K562 (cell line): ENCODE measurements around the gene OR6C76. TPM values are rescaled to one million over a fixed set of nuclear protein-coding genes. Genes with fewer than 3 reads are reported as not detected.
"Not testable (repeated sequence)": the region's sequence is repeated elsewhere in the genome, so short reads cannot be mapped to it uniquely, and the experiment has no call there.

ENCODE experiments used
- ATAC-seq: fragments of 200-7000 bp; cut with Tn5 transposase; 3 replicates; pipeline ENCODE4 v1.9.1; 2020; ENCODE audit warnings: moderate library complexity
- BruUV-seq: library from RNA; stranded (reverse); fragments of 400-500 nt; replicated peaks from 2 replicates; lab custom pipeline; 2021; lab: Mats Ljungman, UMichigan
- CTCF ChIA-PET: fragments of 300-600 bp; formaldehyde crosslinking; extraction: SDS; loops from one replicate; lab custom pipeline; 2021; ENCODE audit warnings: low intra/inter-chr PET ratio; lab: Yijun Ruan, JAX
- POLR2A ChIA-PET: fragments of 300-600, 350-650 bp; sonication (Branson Sonifier 250); formaldehyde crosslinking; extraction: SDS; loops from one replicate; lab custom pipeline; 2021; ENCODE audit warnings: antibody characterized with exemption, inconsistent platforms; lab: Yijun Ruan, JAX
- DNase-seq, 4 experiments: peaks; one replicate each; pipeline versions ENCODE4 v3.0.0 to v3.0.0-alpha.2; 2011 to 2018; ENCODE audit warnings: low spot score in 3 of 4, mixed read lengths in 3 of 4; ENCODE audit errors: extremely low read depth in 1 of 4
- FAIRE-seq: peaks from 2 replicates; lab custom pipeline; 2011; peaks lifted over from hg19 to GRCh38; lab: Jason Lieb, UNC
- H2AFZ ChIP-seq: 2 replicates; pipeline ENCODE4 v1.6.0; 2011; ENCODE audit warnings: low read depth, low read length, control low read depth, inconsistent platforms
- H3K27ac ChIP-seq: fragments of 200-600 bp; 3 replicates; pipeline ENCODE4 v1.8.0; 2011; ENCODE audit warnings: low read depth, mild to moderate bottlenecking, control low read depth, inconsistent platforms, low read length, moderate library complexity, mixed read lengths; ENCODE audit errors: extremely low read depth
- H3K27me3 ChIP-seq, 2 experiments: fragments of 300-600 bp in 1 of 2; 2 replicates in 1 of 2; 3 replicates in 1 of 2; pipeline versions ENCODE4 v1.6.0 to v1.8.0; 2011; ENCODE audit warnings: inconsistent platforms in 2 of 2, low read length in 2 of 2, mild to moderate bottlenecking in 1 of 2, mixed read lengths in 1 of 2, moderate library complexity in 1 of 2; ENCODE audit not compliant: control insufficient read depth in 2 of 2, insufficient read depth in 2 of 2
- H3K36me3 ChIP-seq: fragments of 300-600 bp; 3 replicates; pipeline ENCODE4 v1.8.0; 2011; ENCODE audit warnings: mild to moderate bottlenecking, low read length, inconsistent platforms; ENCODE audit not compliant: control insufficient read depth, insufficient read depth
- H3K4me1 ChIP-seq, 2 experiments: fragments of 200-600 bp in 1 of 2; replicated peaks in 1 of 2; 2 replicates in 1 of 2; 3 replicates in 1 of 2; pipeline versions ENCODE4 v1.5.1 to v1.8.0; 2011; ENCODE audit warnings: inconsistent platforms in 2 of 2, low read length in 2 of 2, mild to moderate bottlenecking in 1 of 2, mixed read lengths in 1 of 2, moderate library complexity in 1 of 2; ENCODE audit not compliant: control insufficient read depth in 2 of 2, insufficient read depth in 2 of 2
- H3K4me2 ChIP-seq: 2 replicates; pipeline ENCODE4 v1.6.1; 2011; ENCODE audit warnings: low read length, control low read depth, inconsistent platforms, mixed read lengths; ENCODE audit not compliant: insufficient read depth
- H3K4me3 ChIP-seq: fragments of 200-600 bp; sonication (generic), shearing (Covaris generic); 2 replicates; pipeline ENCODE4 v1.5.1; 2016; ENCODE audit warnings: control low read depth, inconsistent platforms
- H3K79me2 ChIP-seq: fragments of 200-600 bp; 3 replicates; pipeline ENCODE4 v1.8.0; 2011; ENCODE audit warnings: low read length, inconsistent platforms; ENCODE audit not compliant: control insufficient read depth, insufficient read depth
- H3K9ac ChIP-seq, 2 experiments: 2 replicates each; pipeline versions ENCODE4 v1.6.0 to v1.6.1; 2011; ENCODE audit warnings: low read depth in 2 of 2, low read length in 2 of 2, control low read depth in 1 of 2, inconsistent platforms in 1 of 2, mild to moderate bottlenecking in 1 of 2, mixed read lengths in 1 of 2; ENCODE audit not compliant: insufficient read depth in 1 of 2
- H3K9me1 ChIP-seq: one replicate; pipeline ENCODE4 v1.6.0; 2011; ENCODE audit warnings: inconsistent platforms, mild to moderate bottlenecking, low read length, moderate library complexity; ENCODE audit not compliant: control insufficient read depth, insufficient read depth
- H3K9me3 ChIP-seq: replicated peaks from 2 replicates; pipeline ENCODE4 v1.5.1; 2011; ENCODE audit warnings: low read depth, low read length, inconsistent platforms; ENCODE audit not compliant: control insufficient read depth, insufficient read depth
- H4K20me1 ChIP-seq: replicated peaks from 2 replicates; pipeline ENCODE4 v1.6.1; 2011; ENCODE audit warnings: low read length, inconsistent platforms, mixed read lengths; ENCODE audit not compliant: control insufficient read depth, insufficient read depth
- HDAC3 ChIP-seq: fragments of 450-650 bp; IDR thresholded peaks from 2 replicates; pipeline ENCODE4 v1.6.1; 2018; ENCODE audit warnings: borderline replicate concordance, mild to moderate bottlenecking, moderate library complexity; ENCODE audit not compliant: partially characterized antibody
- MAZ ChIP-seq, 2 experiments: fragments of 450-650 bp in 1 of 2; sonication (generic) in 1 of 2; formaldehyde crosslinking; IDR thresholded peaks in 1 of 2; conservative IDR thresholded peaks in 1 of 2; 2 replicates each; pipeline versions ENCODE4 v1.4.0 to v1.5.0; 2020; ENCODE audit warnings: mild to moderate bottlenecking in 1 of 2, missing genetic modification reagents in 1 of 2
- PHF20 ChIP-seq: fragments of 450-650 bp; IDR thresholded peaks from 2 replicates; pipeline ENCODE4 v1.6.1; 2018; ENCODE audit not compliant: partially characterized antibody
- ZNF316 ChIP-seq: fragments of 450-650 bp; IDR thresholded peaks from 2 replicates; pipeline ENCODE4 v1.6.1; 2016
- WGBS: fragments of 100-300 bp; shearing (Covaris generic); methylation state at CpG from one replicate; pipeline ENCODE4 v1.1.6; 2016; ENCODE audit warnings: low coverage, mixed read lengths; ENCODE audit not compliant: insufficient coverage; ENCODE audit errors: missing lambda C conversion rate; 5-methylcytosine and 5-hydroxymethylcytosine counted together
- in situ Hi-C: fragments of 300-500 bp; cut with MboI; formaldehyde crosslinking; loops from 4 replicates; pipeline ENCODE4 v1.15.0; 2018; ENCODE audit warnings: inconsistent platforms, mixed read lengths
- intact Hi-C: fragments of 100-400 bp; cut with micrococcal nuclease; formaldehyde crosslinking; loops from 2 replicates; pipeline ENCODE4 v1.14.2; 2022
- polyA plus RNA-seq, 8 experiments: library from polyadenylated mRNA; depleted of rRNA in 4 of 8; stranded (reverse) in 5 of 8; unstranded in 3 of 8; fragments of >200 nt; fragmentation: Nextera tagmentation in 2 of 8; fragmentation: Illumina TruSeq in 1 of 8; extraction: Ambion mirVana in 2 of 8; extraction: Trizol in 1 of 8; gene quantifications; 2 replicates each; pipeline versions ENCODE4 v1.2.1 to v1.2.3, GENCODE V29; 2011 to 2014; ENCODE audit warnings: inconsistent platforms in 1 of 8, missing spikeins in 1 of 8
- total RNA-seq, 7 experiments: library from RNA; depleted of rRNA in 6 of 7; stranded (reverse); fragments of >200 nt in 6 of 7; fragmentation: Illumina TruSeq in 2 of 7; extraction: Trizol in 2 of 7; gene quantifications; 2 replicates each; pipeline versions ENCODE4 v1.2.1 to v1.2.3, GENCODE V29; 2011 to 2021; ENCODE audit warnings: low replicate concordance in 1 of 7
- TF ChIP-seq, protein P1 (sequence below): fragments of 200-800 bp; sonication (Bioruptor generic); IDR thresholded peaks from 2 replicates; pipeline ENCODE4 v1.6.1; 2017; ENCODE audit warnings: missing genetic modification characterization, missing compliant biosample characterization

The OR6C76 gene
- total and polyA plus RNA-seq, 9 of the 15 experiments (the other 6 are each of a cell fraction or from before 2014, with no cell fraction given), result not detected

DNA sequence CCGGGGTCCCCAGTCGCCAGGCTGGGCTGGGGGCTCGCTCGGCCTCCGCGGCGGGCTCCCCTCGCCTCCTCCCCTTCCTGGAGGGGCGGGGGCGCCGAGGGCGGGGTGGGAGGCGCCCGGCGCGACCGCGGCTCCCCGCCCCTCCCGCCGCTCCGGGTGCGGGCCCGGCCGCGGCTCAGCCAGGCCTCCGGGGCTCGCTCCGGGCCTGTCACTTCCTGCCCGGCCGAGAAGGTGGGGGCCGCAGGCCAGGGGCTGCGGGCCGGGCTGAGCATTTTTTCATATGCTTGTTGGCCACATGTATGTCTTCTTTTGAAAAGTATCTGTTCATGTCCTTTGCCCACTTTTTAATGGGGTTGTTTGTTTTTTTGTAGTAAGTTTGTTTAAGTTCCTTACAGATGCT lies 11.2 kb upstream of the OR6C76 start:
- in situ Hi-C loops, H3K4me1 ChIP-seq, H3K36me3 ChIP-seq, H3K9ac ChIP-seq, CTCF ChIA-PET, H4K20me1 ChIP-seq, H3K9me3 ChIP-seq, H3K27ac ChIP-seq, H3K9me1 ChIP-seq, H3K79me2 ChIP-seq, DNase-seq, POLR2A ChIA-PET, BruUV-seq, H3K27me3 ChIP-seq, H3K4me3 ChIP-seq, H3K4me2 ChIP-seq, intact Hi-C loops, FAIRE-seq: not testable (repeated sequence)
- H2AFZ ChIP-seq, result peak overlapping the region; percentile 52; the same call in 1 of the 2 replicates
- peak; percentile 71 for ATAC-seq
- TF ChIP-seq, protein P1, sequence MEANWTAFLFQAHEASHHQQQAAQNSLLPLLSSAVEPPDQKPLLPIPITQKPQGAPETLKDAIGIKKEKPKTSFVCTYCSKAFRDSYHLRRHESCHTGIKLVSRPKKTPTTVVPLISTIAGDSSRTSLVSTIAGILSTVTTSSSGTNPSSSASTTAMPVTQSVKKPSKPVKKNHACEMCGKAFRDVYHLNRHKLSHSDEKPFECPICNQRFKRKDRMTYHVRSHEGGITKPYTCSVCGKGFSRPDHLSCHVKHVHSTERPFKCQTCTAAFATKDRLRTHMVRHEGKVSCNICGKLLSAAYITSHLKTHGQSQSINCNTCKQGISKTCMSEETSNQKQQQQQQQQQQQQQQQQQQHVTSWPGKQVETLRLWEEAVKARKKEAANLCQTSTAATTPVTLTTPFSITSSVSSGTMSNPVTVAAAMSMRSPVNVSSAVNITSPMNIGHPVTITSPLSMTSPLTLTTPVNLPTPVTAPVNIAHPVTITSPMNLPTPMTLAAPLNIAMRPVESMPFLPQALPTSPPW, result peak; percentile 36; the same call in 1 of the 2 replicates
- TF ChIP-seq PHF20 (peak; percentile 23), MAZ (CRISPR knock-in tag; conservative IDR thresholded peaks at IDR 0.05 in 1 of 2, IDR thresholded peaks at IDR 0.05 in 1 of 2) (peak in 1 of 2 experiments; percentile 67; a peak in 1 of 4 replicates)
- 0% methylated on average over 6 of the region's 34 CpGs for WGBS

DNA sequence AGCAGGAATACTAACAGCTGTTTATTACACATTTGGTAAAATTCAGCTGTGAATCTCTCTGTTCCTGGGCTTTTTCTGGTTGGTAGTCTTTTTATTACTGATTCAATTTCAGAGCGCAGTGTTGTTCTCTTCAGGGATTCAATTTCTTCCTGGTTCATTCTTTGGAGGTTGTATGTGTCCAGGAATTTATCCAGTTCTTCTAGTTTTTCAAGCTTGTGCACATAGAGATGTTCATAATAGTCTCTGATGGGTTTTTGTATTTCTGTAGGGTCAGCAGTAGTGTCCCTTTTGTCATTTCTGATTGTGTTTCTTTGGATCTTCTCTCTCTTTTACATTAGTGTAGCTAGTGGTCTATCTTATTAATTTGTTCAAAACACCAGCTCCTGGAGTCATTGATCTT lies 9.1 kb upstream of the OR6C76 start:
- H3K4me1 ChIP-seq, result peaks cover 0 to 10% of the 10 kb centered on the region in 2 experiments; a peak in 3 of 5 replicates
- no peak overlapping the region for H3K27ac ChIP-seq
- H3K27me3 ChIP-seq, result no peaks in the 10 kb centered on the region; a peak in 1 of 5 replicates
- DNase-seq (no peak), ATAC-seq (no peak), FAIRE-seq (no peak)
- intact Hi-C loops (no loop called here), in situ Hi-C loops (no loop called here)
- ChIA-PET CTCF (no interaction called here), POLR2A (no interaction called here)
- H3K9me3 ChIP-seq, result no peaks in the 10 kb centered on the region
- H3K9ac ChIP-seq, result no peak overlapping the region
- H3K9me1 ChIP-seq, result no peaks in the 10 kb centered on the region
- no peaks in the 10 kb centered on the region for H3K79me2 ChIP-seq
- no peaks in the 10 kb centered on the region for H4K20me1 ChIP-seq
- no peaks in the 10 kb centered on the region for H3K36me3 ChIP-seq
- WGBS, result 17% methylated on average over 1 of the region's 1 CpG
- BruUV-seq, result no TSS peak
- H2AFZ ChIP-seq, result no peak overlapping the region
- TF ChIP-seq HDAC3 (no peak), ZNF316 (0 out of 2 replicates have a peak, but pooled peaks have one; percentile 6)
- TF ChIP-seq, all 486 proteins: peak for 1
- Histone ChIP-seq H3K4me3 (no peak overlapping the region), H3K4me2 (no peak overlapping the region)
